H1 (cell line): ENCODE data around the gene DHRS4L2. TPM values are rescaled to one million over a fixed set of nuclear protein-coding genes. Genes with fewer than 3 reads are reported as not detected.
"Not testable (repeated sequence)": the region's sequence is repeated elsewhere in the genome, so short reads cannot be mapped to it uniquely, and the experiment has no call there.

Experiments
- CTCF ChIA-PET: fragments of 300-600 bp; sonication (Branson Sonifier 250); formaldehyde crosslinking; loops from one replicate; lab custom pipeline; 2021; ENCODE audit not compliant: partially characterized antibody; lab: Charles Lee
- POLR2A ChIA-PET: fragments of 300-600 bp; sonication (Branson Sonifier 250); formaldehyde crosslinking; loops from one replicate; lab custom pipeline; 2021; ENCODE audit warnings: inconsistent platforms; ENCODE audit not compliant: partially characterized antibody; lab: Charles Lee
- DNase-seq, 2 experiments: peaks; one replicate each; pipeline versions ENCODE4 v3.0.0 to v3.0.0-alpha.2; 2010 to 2022; ENCODE audit warnings: low spot score in 2 of 2, low read depth in 1 of 2, mixed read lengths in 1 of 2
- FAIRE-seq: peaks from 2 replicates; lab custom pipeline; 2011; peaks lifted over from hg19 to GRCh38; lab: Jason Lieb, UNC
- H2AFZ ChIP-seq: 2 replicates; pipeline ENCODE4 v1.8.1; 2012; ENCODE audit warnings: low read length, inconsistent platforms
- H2AK5ac ChIP-seq: 2 replicates; pipeline ENCODE4 v1.6.1; 2013; ENCODE audit warnings: low read depth, low read length
- H2BK120ac ChIP-seq: replicated peaks from 2 replicates; pipeline ENCODE3; 2013; ENCODE audit warnings: low read depth, low read length, inconsistent platforms
- H2BK12ac ChIP-seq: 2 replicates; pipeline ENCODE4 v1.6.1; 2013; ENCODE audit warnings: low read depth, low read length
- H2BK15ac ChIP-seq: 2 replicates; pipeline ENCODE4 v1.6.1; 2013; ENCODE audit warnings: low read length
- H2BK20ac ChIP-seq: 2 replicates; pipeline ENCODE4 v1.6.1; 2013; ENCODE audit warnings: low read length
- H2BK5ac ChIP-seq: 2 replicates; pipeline ENCODE4 v1.6.1; 2013; ENCODE audit warnings: low read depth, low read length
- H3K14ac ChIP-seq: 2 replicates; pipeline ENCODE4 v1.6.1; 2013; ENCODE audit warnings: inconsistent platforms; ENCODE audit not compliant: insufficient read length
- H3K18ac ChIP-seq: 2 replicates; pipeline ENCODE4 v1.6.1; 2013; ENCODE audit warnings: low read length; ENCODE audit errors: extremely low read depth
- H3K23ac ChIP-seq: 2 replicates; pipeline ENCODE4 v1.6.1; 2013; ENCODE audit warnings: inconsistent platforms; ENCODE audit not compliant: insufficient read length
- H3K23me2 ChIP-seq: 2 replicates; pipeline ENCODE4 v1.6.1; 2013; ENCODE audit warnings: low read depth, low read length
- H3K27ac ChIP-seq: 2 replicates; pipeline ENCODE4 v1.6.1; 2011; ENCODE audit warnings: low read depth, low read length, inconsistent platforms
- H3K27me3 ChIP-seq, 4 experiments: replicated peaks in 1 of 4; 1 replicate in 1 of 4; 2 replicates in 3 of 4; pipeline versions ENCODE4 v1.6.1 to v1.8.1; 2011 to 2013; ENCODE audit warnings: low read length in 3 of 4, mild to moderate bottlenecking in 3 of 4, inconsistent platforms in 2 of 4, mixed read lengths in 2 of 4, moderate library complexity in 1 of 4; ENCODE audit not compliant: control insufficient read depth in 3 of 4, insufficient read depth in 3 of 4; ENCODE audit errors: extremely low read depth in 1 of 4
- H3K36me3 ChIP-seq, 4 experiments: 2 replicates each; pipeline versions ENCODE4 v1.6.1 to v1.8.1; 2011 to 2013; ENCODE audit warnings: mild to moderate bottlenecking in 4 of 4, low read length in 3 of 4, moderate library complexity in 2 of 4, control low read depth in 1 of 4, inconsistent platforms in 1 of 4; ENCODE audit not compliant: insufficient read depth in 4 of 4, control insufficient read depth in 2 of 4
- H3K4ac ChIP-seq: replicated peaks from 2 replicates; pipeline ENCODE3; 2013; ENCODE audit warnings: low read length, low read depth, mixed read lengths, inconsistent platforms; ENCODE audit not compliant: insufficient read length
- H3K4me1 ChIP-seq, 4 experiments: replicated peaks in 1 of 4; 1 replicate in 1 of 4; 2 replicates in 3 of 4; pipeline versions ENCODE4 v1.6.1 to v1.8.1; 2011 to 2013; ENCODE audit warnings: low read length in 3 of 4, inconsistent platforms in 2 of 4, mixed read lengths in 1 of 4; ENCODE audit not compliant: insufficient read depth in 4 of 4, control insufficient read depth in 3 of 4
- H3K4me2 ChIP-seq, 2 experiments: 2 replicates each; pipeline versions ENCODE4 v1.6.1 to v1.8.1; 2011 to 2013; ENCODE audit warnings: low read depth in 2 of 2, low read length in 2 of 2, control low read depth in 1 of 2, inconsistent platforms in 1 of 2, mild to moderate bottlenecking in 1 of 2; ENCODE audit not compliant: insufficient read depth in 1 of 2
- H3K4me3 ChIP-seq, 4 experiments: fragments of 200-600, 300-600 bp in 1 of 4; sonication (generic), shearing (Covaris generic), sonication (Bioruptor Twin) in 1 of 4; 2 replicates each; pipeline versions ENCODE4 v1.5.1 to v1.8.1; 2011 to 2016; ENCODE audit warnings: low read length in 4 of 4, low read depth in 3 of 4, control low read depth in 2 of 4, inconsistent platforms in 2 of 4, mild to moderate bottlenecking in 2 of 4, mixed read lengths in 1 of 4, moderate library complexity in 1 of 4; ENCODE audit not compliant: insufficient read depth in 2 of 4; ENCODE audit errors: extremely low read depth in 1 of 4
- H3K56ac ChIP-seq: replicated peaks from 2 replicates; pipeline ENCODE3; 2013; ENCODE audit warnings: low read depth, mild to moderate bottlenecking, mixed read lengths, low read length, inconsistent platforms; ENCODE audit not compliant: insufficient read length
- H3K79me1 ChIP-seq: 2 replicates; pipeline ENCODE4 v1.6.1; 2013; ENCODE audit warnings: low read depth, low read length, control low read depth
- H3K79me2 ChIP-seq, 2 experiments: 2 replicates each; pipeline versions ENCODE4 v1.6.1 to v1.8.1; 2012 to 2013; ENCODE audit warnings: low read length in 2 of 2, mild to moderate bottlenecking in 2 of 2, inconsistent platforms in 1 of 2; ENCODE audit not compliant: insufficient read depth in 2 of 2, control insufficient read depth in 1 of 2
- H3K9ac ChIP-seq, 4 experiments: replicated peaks in 1 of 4; 1 replicate in 1 of 4; 2 replicates in 3 of 4; pipeline versions ENCODE4 v1.6.1 to v1.8.1; 2011 to 2013; ENCODE audit warnings: low read depth in 3 of 4, low read length in 3 of 4, control low read depth in 2 of 4, mild to moderate bottlenecking in 2 of 4, moderate library complexity in 2 of 4, inconsistent platforms in 1 of 4; ENCODE audit errors: extremely low read depth in 1 of 4
- H3K9me3 ChIP-seq, 2 experiments: 2 replicates each; pipeline versions ENCODE4 v1.6.1 to v1.8.1; 2012 to 2013; ENCODE audit warnings: mild to moderate bottlenecking in 2 of 2, moderate library complexity in 2 of 2, control low read depth in 1 of 2, inconsistent platforms in 1 of 2, low read depth in 1 of 2, low read length in 1 of 2, mixed read lengths in 1 of 2; ENCODE audit not compliant: insufficient read depth in 2 of 2
- H4K20me1 ChIP-seq, 2 experiments: replicated peaks in 1 of 2; 2 replicates each; pipeline versions ENCODE3 to v1.8.1; 2011 to 2013; ENCODE audit warnings: inconsistent platforms in 2 of 2, low read length in 2 of 2, mild to moderate bottlenecking in 1 of 2; ENCODE audit not compliant: insufficient read depth in 2 of 2, control insufficient read depth in 1 of 2
- H4K5ac ChIP-seq: 2 replicates; pipeline ENCODE4 v1.6.1; 2013; ENCODE audit warnings: low read length, low read depth, mixed read lengths, inconsistent platforms; ENCODE audit not compliant: insufficient read length
- H4K8ac ChIP-seq: 2 replicates; pipeline ENCODE4 v1.8.0; 2013; ENCODE audit warnings: mild to moderate bottlenecking, moderate library complexity, low read length, inconsistent platforms; ENCODE audit not compliant: insufficient read depth; ENCODE audit errors: extremely low read depth
- H4K91ac ChIP-seq: replicated peaks from 2 replicates; pipeline ENCODE3; 2013; ENCODE audit warnings: low read length, mixed read lengths, inconsistent platforms; ENCODE audit not compliant: insufficient read length
- WGBS, 2 experiments: shearing (Covaris generic) in 1 of 2; methylation state at CpG; one replicate each; pipeline versions ENCODE4 v1.1.6 to v1.1.7; 2013 to 2015; ENCODE audit warnings: low lambda C conversion rate in 2 of 2, mixed read lengths in 2 of 2, inconsistent platforms in 1 of 2, low coverage in 1 of 2, missing lambda C conversion rate in 1 of 2; ENCODE audit not compliant: insufficient replicate concordance in 2 of 2, insufficient coverage in 1 of 2, insufficient read length in 1 of 2; ENCODE audit errors: extremely low coverage in 1 of 2, missing lambda C conversion rate in 1 of 2; 5-methylcytosine and 5-hydroxymethylcytosine counted together
- polyA plus RNA-seq, 7 experiments: library from polyadenylated mRNA; depleted of rRNA in 3 of 7; stranded (reverse) in 5 of 7; unstranded in 2 of 7; fragments of >200 nt in 5 of 7; fragments of 200-250 nt in 2 of 7; gene quantifications; 1 replicate in 5 of 7; 2 replicates in 1 of 7; 4 replicates in 1 of 7; pipeline versions ENCODE4 v1.2.1 to v1.2.3, GENCODE V29; 2011 to 2013; ENCODE audit warnings: missing spikeins in 2 of 7, mixed read lengths in 2 of 7
- total RNA-seq: library from RNA; stranded (reverse); fragmentation: NEBNext Ultra II Directional; extraction: Animal tissue kit (Norgen Biotek cat#: 25700); gene quantifications from 2 replicates; pipeline ENCODE4 v1.2.1, GENCODE V29; 2021

The DHRS4L2 gene
- total and polyA plus RNA-seq, 2 of the 8 experiments (the other 6 are each of a cell fraction or from before 2014, with no cell fraction given) = 12.3 to 15.4 TPM

DNA sequence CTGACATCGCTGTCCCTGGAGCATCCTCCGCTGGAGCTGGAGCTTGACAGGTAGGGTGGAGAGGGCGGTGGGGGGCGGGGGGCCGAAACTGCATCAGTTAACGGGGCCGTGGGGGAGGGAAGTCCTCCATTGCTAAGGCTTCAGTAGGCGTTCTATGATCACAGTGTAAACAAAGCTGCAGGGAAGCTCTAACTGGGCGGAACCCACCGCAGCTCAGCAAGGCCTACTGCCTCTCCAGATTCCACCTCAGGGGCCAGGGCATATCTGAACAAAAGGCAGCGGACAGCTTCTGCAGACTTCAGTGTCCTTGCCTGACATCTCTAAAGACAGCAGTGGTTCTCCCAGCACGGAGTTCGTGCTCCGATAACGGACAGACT lies 18.5 kb upstream of the DHRS4L2 start:
- H4K20me1 ChIP-seq, H3K4ac ChIP-seq, H3K23ac ChIP-seq, H3K4me1 ChIP-seq, H2AK5ac ChIP-seq, H2BK15ac ChIP-seq, DNase-seq, H2BK5ac ChIP-seq, CTCF ChIA-PET, H2BK120ac ChIP-seq, POLR2A ChIA-PET, H3K9me3 ChIP-seq, H3K23me2 ChIP-seq, H3K14ac ChIP-seq, H2AFZ ChIP-seq, H3K36me3 ChIP-seq, H3K9ac ChIP-seq, H4K8ac ChIP-seq, H3K27me3 ChIP-seq, FAIRE-seq, H4K91ac ChIP-seq, H3K79me1 ChIP-seq, H3K27ac ChIP-seq, H3K18ac ChIP-seq, H2BK12ac ChIP-seq, H4K5ac ChIP-seq, H3K56ac ChIP-seq, H2BK20ac ChIP-seq, H3K79me2 ChIP-seq: not testable (repeated sequence)
- WGBS, 2 experiments = 79% methylated on average over 8 of the region's 15 CpGs; no CpG with 5 or more reads in 1 of the 2 experiments
- Histone ChIP-seq H3K4me2 (peak overlapping the region in 1 of 2 experiments; percentile 59; a peak in 2 of 4 replicates), H3K4me3 (0 out of 8 replicates have a peak overlapping the region, but pooled peaks of 1 of the 4 experiments have one; percentile 46)
